Osteocyte (in vitro differentiated cells): ENCODE measurements around the gene HMG20B. TPM values are rescaled to one million over a fixed set of nuclear protein-coding genes. Genes with fewer than 3 reads are reported as not detected.

Source experiments
- DNase-seq: peaks from one replicate; pipeline ENCODE4 v3.0.0; 2021; ENCODE audit warnings: mixed read lengths; ENCODE audit not compliant: unreplicated experiment; ENCODE audit errors: extremely low spot score
- H3K27ac Mint-ChIP-seq: one replicate; pipeline ENCODE4 v1.8.0; 2021; ENCODE audit warnings: mild to moderate bottlenecking, mixed read lengths; ENCODE audit not compliant: unreplicated experiment
- H3K27me3 Mint-ChIP-seq: one replicate; pipeline ENCODE4 v1.8.0; 2021; ENCODE audit warnings: mixed read lengths; ENCODE audit not compliant: unreplicated experiment
- H3K36me3 Mint-ChIP-seq: one replicate; pipeline ENCODE4 v1.8.0; 2021; ENCODE audit warnings: mixed read lengths; ENCODE audit not compliant: unreplicated experiment
- H3K4me1 Mint-ChIP-seq: one replicate; pipeline ENCODE4 v1.8.0; 2021; ENCODE audit warnings: mixed read lengths; ENCODE audit not compliant: unreplicated experiment
- H3K4me3 Mint-ChIP-seq: one replicate; pipeline ENCODE4 v1.8.0; 2021; ENCODE audit warnings: mild to moderate bottlenecking, moderate library complexity, mixed read lengths; ENCODE audit not compliant: unreplicated experiment
- H3K9me3 Mint-ChIP-seq: one replicate; pipeline ENCODE4 v1.8.0; 2021; ENCODE audit warnings: mixed read lengths; ENCODE audit not compliant: unreplicated experiment
- total RNA-seq: library from RNA; stranded (reverse); gene quantifications from 2 replicates; pipeline ENCODE4 v1.2.1, GENCODE V29; 2021
- TF ChIP-seq, protein P1 (sequence below): fragments of 200-600 bp; sonication (generic); IDR thresholded peaks from 2 replicates; pipeline ENCODE4 v1.5.0; 2021; ENCODE audit warnings: antibody characterized with exemption, mild to moderate bottlenecking, moderate library complexity

The HMG20B gene
- total RNA-seq, 1 donor from 2014 or later: 81.4 TPM

GRCh38 chr19:3546119-3546518 lies 26.6 kb upstream of the HMG20B start:
- H3K27ac Mint-ChIP-seq: no peak overlapping the region
- no peak for DNase-seq
- H3K4me1 Mint-ChIP-seq: peaks cover 9% of the 10 kb centered on the region
- H3K4me3 Mint-ChIP-seq: no peak overlapping the region
- TF ChIP-seq, protein P1, sequence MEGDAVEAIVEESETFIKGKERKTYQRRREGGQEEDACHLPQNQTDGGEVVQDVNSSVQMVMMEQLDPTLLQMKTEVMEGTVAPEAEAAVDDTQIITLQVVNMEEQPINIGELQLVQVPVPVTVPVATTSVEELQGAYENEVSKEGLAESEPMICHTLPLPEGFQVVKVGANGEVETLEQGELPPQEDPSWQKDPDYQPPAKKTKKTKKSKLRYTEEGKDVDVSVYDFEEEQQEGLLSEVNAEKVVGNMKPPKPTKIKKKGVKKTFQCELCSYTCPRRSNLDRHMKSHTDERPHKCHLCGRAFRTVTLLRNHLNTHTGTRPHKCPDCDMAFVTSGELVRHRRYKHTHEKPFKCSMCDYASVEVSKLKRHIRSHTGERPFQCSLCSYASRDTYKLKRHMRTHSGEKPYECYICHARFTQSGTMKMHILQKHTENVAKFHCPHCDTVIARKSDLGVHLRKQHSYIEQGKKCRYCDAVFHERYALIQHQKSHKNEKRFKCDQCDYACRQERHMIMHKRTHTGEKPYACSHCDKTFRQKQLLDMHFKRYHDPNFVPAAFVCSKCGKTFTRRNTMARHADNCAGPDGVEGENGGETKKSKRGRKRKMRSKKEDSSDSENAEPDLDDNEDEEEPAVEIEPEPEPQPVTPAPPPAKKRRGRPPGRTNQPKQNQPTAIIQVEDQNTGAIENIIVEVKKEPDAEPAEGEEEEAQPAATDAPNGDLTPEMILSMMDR: no peak
- H3K9me3 Mint-ChIP-seq: no peaks in the 10 kb centered on the region
- H3K27me3 Mint-ChIP-seq: no peaks in the 10 kb centered on the region
- peaks cover 4% of the 10 kb centered on the region for H3K36me3 Mint-ChIP-seq

DNA sequence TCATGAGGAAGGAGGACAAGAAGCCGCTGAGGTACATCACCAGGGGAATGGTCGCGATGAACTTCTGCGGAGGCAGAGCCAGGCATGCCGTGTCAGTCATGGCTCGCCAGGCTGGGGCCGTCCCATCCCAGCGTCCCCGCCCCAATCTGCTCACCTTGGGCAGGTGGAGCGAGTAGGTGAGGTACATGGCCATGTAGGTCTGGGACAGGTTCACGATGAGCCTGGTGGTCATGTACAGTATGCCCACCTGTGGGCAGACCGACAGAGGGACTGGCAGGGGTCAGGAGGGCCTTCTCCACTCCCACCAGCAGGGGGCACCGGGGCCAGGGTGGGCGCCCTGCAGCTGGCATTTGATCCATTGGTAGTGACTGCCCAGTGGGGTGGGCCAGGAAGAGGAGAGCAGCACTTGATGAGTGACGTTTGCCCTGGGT lies 25.4 kb upstream of the HMG20B start:
- no peaks in the 10 kb centered on the region for H3K9me3 Mint-ChIP-seq
- TF ChIP-seq, protein P1: peak; percentile 51
- H3K4me1 Mint-ChIP-seq: peaks cover 14% of the 10 kb centered on the region
- no peak overlapping the region for H3K4me3 Mint-ChIP-seq
- H3K36me3 Mint-ChIP-seq: peaks cover 4% of the 10 kb centered on the region
- H3K27ac Mint-ChIP-seq: no peak overlapping the region
- H3K27me3 Mint-ChIP-seq: no peaks in the 10 kb centered on the region
- no peak for DNase-seq

DNA sequence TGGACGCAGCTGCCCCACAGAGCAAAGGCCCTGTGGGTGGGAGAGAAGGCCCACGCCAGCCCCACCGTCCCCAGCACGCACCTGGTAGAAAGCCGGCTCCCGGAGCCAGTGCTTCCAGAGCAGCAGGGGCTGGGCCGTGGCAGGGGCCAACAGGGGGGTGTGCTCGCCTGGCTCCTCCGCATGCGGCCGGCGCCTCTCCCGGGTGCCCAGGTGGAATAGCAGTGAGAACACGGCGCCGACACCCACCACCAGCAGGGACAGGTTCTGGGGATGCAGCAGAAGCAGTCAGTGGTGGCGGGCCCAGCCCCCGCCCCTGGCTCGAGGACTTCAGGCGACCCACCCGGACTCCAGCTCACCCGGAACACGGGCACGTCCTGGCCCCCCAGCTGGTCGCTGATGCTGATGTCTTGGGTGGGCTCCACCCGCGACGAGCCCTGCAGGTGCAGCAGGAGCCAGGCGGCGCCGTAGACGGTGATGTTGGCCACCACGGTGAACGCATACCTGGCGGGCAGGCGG lies 24.9 kb upstream of the HMG20B start:
- no peaks in the 10 kb centered on the region for H3K27me3 Mint-ChIP-seq
- H3K4me1 Mint-ChIP-seq: peaks cover 16% of the 10 kb centered on the region
- H3K9me3 Mint-ChIP-seq: no peaks in the 10 kb centered on the region
- no peak for DNase-seq
- H3K4me3 Mint-ChIP-seq: no peak overlapping the region
- H3K27ac Mint-ChIP-seq: no peak overlapping the region
- H3K36me3 Mint-ChIP-seq: peaks cover 4% of the 10 kb centered on the region
- TF ChIP-seq, protein P1: no peak

- no peak for DNase-seq
- no peaks in the 10 kb centered on the region for H3K9me3 Mint-ChIP-seq
- no peak overlapping the region for H3K4me3 Mint-ChIP-seq
- no peaks in the 10 kb centered on the region for H3K27me3 Mint-ChIP-seq
- peaks cover 21% of the 10 kb centered on the region for H3K4me1 Mint-ChIP-seq
- H3K27ac Mint-ChIP-seq: no peak overlapping the region
- TF ChIP-seq, protein P1: no peak
- peaks cover 4% of the 10 kb centered on the region for H3K36me3 Mint-ChIP-seq
Measured at GRCh38 chr19:3548606-3549005, 24.1 kb upstream of the HMG20B start.

DNA sequence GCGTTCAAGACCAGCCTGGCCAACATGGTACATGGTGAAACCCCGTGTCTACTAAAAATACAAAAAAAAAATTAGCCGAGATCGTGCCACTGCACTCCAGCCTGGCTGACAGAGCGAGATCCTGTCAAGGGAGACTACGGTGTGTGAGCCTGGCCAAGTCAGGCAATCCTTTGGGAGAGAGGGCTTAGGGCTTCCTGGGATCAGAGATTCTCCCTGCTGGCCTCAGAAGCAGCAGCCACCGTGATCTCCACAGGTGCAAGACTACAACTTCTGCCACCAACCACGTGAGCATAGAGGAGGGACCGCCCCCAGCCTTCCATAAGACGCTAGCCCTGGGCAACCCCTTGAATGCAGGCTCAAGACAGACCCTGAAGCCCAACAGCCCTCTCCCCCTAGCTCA lies 22.9 kb upstream of the HMG20B start:
- H3K9me3 Mint-ChIP-seq: no peaks in the 10 kb centered on the region
- H3K36me3 Mint-ChIP-seq: peaks cover 4% of the 10 kb centered on the region
- TF ChIP-seq, protein P1: no peak
- no peak overlapping the region for H3K4me3 Mint-ChIP-seq
- no peak overlapping the region for H3K27ac Mint-ChIP-seq
- DNase-seq: no peak
- H3K27me3 Mint-ChIP-seq: no peaks in the 10 kb centered on the region
- peaks cover 27% of the 10 kb centered on the region for H3K4me1 Mint-ChIP-seq
